AG04449 (cell line): ENCODE measurements around the gene DGCR2.

Experiments
- CTCF ChIA-PET: fragments of 350-600 bp; formaldehyde crosslinking; extraction: SDS; loops from one replicate; lab custom pipeline; 2021; ENCODE audit warnings: antibody characterized with exemption; lab: Yijun Ruan, JAX
- POLR2A ChIA-PET: fragments of 400-600, 350-600 bp; formaldehyde crosslinking; extraction: SDS; loops from one replicate; lab custom pipeline; 2020; ENCODE audit warnings: antibody characterized with exemption, inconsistent platforms; lab: Yijun Ruan, JAX
- DNase-seq: peaks from one replicate; pipeline ENCODE4 v3.0.0-alpha.2; 2010; ENCODE audit warnings: low read depth, low spot score
- H3K4me3 ChIP-seq: 2 replicates; pipeline ENCODE4 v1.5.1; 2011; ENCODE audit warnings: low read depth, mild to moderate bottlenecking, control low read depth, low read length
- CTCF ChIP-seq: IDR thresholded peaks from one replicate; pipeline ENCODE4 v1.5.1; 2011; ENCODE audit warnings: mild to moderate bottlenecking, moderate library complexity, low read length, control low read depth, inconsistent platforms; ENCODE audit not compliant: insufficient read depth; ENCODE audit errors: missing control alignments

The DGCR2 gene

GRCh38 chr22:19068784-19069271, 53.4 kb downstream of the DGCR2 start:
- TF ChIP-seq CTCF, result no peak
- POLR2A ChIA-PET, result no interaction called here
- CTCF ChIA-PET, result no interaction called here

GRCh38 chr22:19067696-19068348, 54.4 kb downstream of the DGCR2 start:
- CTCF ChIA-PET, result no interaction called here
- POLR2A ChIA-PET, result no interaction called here
- no peak for DNase-seq
- no peak overlapping the region for H3K4me3 ChIP-seq
- no peak for TF ChIP-seq CTCF

More at GRCh38 chr22:19068784-19069271, 53.4 kb downstream of the DGCR2 start:
- no peak overlapping the region for H3K4me3 ChIP-seq
- DNase-seq, result no peak

- TF ChIP-seq CTCF, result no peak
- POLR2A ChIA-PET, result no interaction called here
- DNase-seq, result no peak
- no peak overlapping the region for H3K4me3 ChIP-seq
- CTCF ChIA-PET, result interaction anchor here (0.6 kb wide), 1 partner anchor 9 kb away, joined by 3 read pairs; no protein-coding TSS in a partner anchor
Observed at GRCh38 chr22:19066531-19067271, 55.5 kb downstream of the DGCR2 start.

- H3K4me3 ChIP-seq, result no peak overlapping the region
- no peak for TF ChIP-seq CTCF
- no peak for DNase-seq
- CTCF ChIA-PET, result interaction anchor here (0.6 to 1.4 kb wide), 2 partner anchors 9 to 23 kb away, joined by 3 read pairs; no protein-coding TSS in a partner anchor
- POLR2A ChIA-PET, result no interaction called here
Observed at GRCh38 chr22:19065929-19066328, 56.3 kb downstream of the DGCR2 start.

GRCh38 chr22:19065298-19065859, 56.8 kb downstream of the DGCR2 start:
- H3K4me3 ChIP-seq, result no peak overlapping the region
- CTCF ChIA-PET, result interaction anchor here (1.4 kb wide), 1 partner anchor 22 kb away, joined by 3 read pairs; no protein-coding TSS in a partner anchor
- POLR2A ChIA-PET, result no interaction called here
- no peak for DNase-seq
- TF ChIP-seq CTCF, result no peak
